GM21381 (cell line): ENCODE measurements around the gene TMEM9.

ENCODE experiments used
- ATAC-seq: cut with Tn5 transposase; IDR thresholded peaks from one replicate; pipeline ENCODE4 v1.9.1; 2021; ENCODE audit warnings: mild to moderate bottlenecking, moderate library complexity; ENCODE audit not compliant: unreplicated experiment

Gene TMEM9

DNA sequence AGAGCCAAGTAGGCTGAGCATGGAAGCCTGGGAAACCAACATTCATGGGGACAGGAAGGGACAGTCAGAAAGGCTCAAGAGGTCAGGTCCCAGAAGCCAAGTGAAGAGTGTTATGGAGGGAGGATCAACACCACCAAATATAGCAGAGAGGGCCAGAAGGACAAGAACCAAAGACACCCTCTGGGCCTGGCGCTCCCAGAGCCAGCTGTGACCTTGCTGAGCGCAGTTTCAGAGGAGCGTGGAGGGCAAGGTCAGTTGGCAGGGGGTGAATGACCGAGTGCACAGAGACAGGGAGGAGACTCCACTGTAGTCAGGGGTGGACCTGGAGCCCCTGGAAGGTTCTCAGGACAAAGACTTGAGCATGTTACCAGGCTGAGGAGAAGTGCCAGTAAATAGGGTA is 22.9 kb downstream of the TMEM9 start:
- no peak for ATAC-seq

DNA sequence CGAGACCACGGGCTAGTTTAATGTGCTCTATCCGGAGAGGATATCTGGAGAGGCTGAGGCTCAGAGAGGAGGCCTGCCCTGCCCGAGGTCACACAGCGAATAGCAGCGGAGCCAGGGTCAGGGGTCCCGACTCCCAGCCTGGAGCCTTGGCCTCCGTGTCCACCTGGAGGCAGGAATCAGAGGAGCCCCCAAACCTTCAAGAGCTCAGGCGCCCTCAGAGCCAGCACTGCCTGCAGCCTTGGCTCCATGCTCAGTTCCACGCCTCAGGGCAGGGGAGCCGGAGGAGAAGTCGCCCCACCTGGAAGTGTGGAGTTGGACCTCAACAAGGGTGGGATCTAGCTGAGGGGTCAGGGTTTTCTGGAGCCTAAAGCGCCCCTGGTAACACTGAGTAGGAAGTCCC is 25.3 kb downstream of the TMEM9 start:
- no peak for ATAC-seq

DNA sequence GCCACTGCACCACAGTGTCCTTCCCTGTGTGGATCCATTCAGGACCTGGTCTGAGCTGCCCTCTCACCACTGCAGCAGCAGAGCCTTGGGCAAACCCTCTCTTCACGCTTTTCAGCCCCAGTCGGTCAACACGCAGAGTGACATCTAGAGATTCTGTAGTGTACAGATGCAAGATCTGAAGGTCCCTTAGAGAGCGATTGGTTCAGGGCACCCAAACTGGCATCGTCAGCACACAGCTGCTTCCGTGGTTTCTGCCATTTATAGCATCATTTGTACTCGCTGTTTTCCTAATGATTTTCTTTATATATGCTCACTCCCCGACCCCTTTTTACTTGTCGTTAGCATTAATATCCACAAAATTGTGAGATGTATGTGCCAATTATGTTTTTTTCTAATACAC is 25.8 kb downstream of the TMEM9 start:
- no peak for ATAC-seq

DNA sequence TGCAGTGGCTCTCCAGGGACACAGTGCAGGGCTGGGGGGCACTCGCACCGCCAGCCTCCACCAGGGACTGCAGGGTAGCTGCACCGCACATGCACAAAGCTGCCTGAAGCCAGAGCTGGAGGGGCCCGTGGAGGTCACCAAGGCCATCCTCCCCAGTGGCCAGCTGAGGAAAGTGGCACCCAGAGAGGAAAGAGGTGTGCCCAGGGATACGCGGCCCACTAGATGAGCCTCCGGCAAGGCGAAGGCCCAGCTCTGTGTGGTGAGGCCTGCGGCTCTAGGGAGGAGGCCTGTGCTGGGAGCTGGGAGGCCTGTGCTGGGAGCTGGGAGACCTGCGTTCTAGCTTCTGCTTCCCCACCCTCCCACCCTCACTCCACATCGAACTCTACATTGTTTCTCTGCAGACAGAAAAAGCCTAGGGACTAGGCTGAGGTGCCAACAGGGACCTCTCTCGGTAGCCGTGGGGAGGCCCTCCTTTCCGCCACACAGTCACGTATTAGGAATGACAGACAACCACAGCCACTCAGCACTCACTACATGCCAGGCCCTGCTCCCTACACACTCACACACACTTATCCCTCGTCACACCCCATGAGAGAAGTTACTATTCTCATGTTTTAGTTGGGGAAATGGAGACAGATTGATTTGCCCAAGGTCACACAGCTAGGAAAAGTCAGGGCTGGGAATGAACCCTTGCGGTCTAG is 26.4 kb downstream of the TMEM9 start:
- no peak for ATAC-seq

DNA sequence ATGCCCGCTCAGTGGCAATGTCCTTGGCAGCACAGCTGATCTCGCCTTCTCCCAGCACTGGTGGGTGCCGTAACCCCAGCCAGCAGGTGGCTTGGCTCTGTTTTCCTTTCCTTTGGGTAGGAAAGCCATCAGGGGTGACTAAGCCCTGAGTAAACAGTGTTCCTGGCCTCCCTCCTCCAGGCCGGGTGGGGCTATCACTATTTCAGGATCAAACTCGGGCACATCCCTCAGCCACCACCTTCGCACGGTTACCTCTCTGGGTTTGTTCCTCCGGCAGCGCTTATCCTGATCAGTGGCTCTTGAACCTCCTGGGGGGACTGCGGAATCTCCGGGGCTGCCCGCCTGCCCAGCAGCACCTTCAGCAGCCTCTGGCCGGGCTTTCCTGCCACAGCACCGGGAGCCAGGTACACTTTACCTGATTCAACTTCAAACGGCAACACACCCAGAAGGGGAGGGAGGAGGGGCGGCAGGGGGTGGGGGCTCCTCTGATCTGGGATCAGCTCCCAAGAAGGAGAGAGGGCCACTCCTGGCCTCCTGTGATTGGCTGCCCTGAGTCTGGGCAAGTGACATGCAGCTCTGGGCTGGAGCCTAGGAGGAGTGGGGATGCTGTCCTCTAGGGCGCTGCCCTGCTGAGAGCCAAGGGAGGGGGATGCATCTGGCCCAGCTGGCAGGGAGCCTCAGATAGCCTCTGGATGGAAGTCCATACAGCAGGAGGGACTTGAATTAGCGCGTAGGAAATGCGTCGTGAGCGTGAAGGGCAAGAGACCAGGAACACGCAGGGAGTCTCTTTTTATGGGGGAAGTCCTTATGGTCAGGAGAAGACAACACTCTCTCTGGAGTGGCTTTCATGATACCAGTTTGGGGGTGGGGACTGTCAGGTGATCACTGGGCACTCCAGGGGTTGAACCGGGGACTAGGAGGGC is 27.2 kb downstream of the TMEM9 start, which contains the start of gene ASCL5:
TSS of gene ASCL5 (minus strand) at position 353 of the 923 bp plus-strand sequence. CDS start 11,812 bp downstream, outside the sequence.
- no peak for ATAC-seq

DNA sequence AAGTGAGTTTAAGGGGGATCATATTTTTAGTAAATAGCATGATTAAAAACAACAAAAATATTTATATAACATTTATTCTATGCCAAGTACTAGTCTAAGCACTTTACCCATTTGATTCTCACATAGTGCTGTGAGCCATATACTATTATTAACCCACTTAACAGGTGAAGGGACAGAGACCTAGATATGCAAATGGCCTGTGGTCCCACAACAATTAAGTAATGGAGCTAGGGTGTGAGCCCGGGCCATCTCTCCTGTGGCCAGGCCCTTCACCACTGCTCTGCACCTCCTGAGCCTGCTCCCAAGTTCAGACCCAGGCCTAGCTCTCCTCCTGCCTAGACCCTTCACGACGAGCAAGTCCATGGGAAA is 27.8 kb downstream of the TMEM9 start:
- ATAC-seq, result no peak

DNA sequence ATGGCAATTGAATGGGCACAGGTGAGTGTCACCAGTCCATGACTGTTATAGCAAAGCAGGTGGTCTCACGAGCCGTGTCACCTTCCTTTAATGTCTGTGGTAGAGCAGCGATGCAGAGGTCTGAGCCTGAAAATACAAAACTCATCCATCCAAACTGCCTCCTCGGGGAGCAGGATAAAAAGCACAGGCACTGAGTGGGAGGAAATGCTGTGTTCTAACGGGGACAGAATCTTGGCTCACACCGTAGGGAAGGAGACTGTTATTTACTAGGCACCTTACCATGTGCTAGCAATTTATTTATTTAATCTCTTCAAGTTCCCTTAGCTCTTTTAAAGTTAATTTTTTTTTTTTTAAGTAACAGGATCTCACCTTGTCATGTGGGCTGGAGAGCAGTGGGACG is 28.5 kb downstream of the TMEM9 start:
- ATAC-seq, result no peak

DNA sequence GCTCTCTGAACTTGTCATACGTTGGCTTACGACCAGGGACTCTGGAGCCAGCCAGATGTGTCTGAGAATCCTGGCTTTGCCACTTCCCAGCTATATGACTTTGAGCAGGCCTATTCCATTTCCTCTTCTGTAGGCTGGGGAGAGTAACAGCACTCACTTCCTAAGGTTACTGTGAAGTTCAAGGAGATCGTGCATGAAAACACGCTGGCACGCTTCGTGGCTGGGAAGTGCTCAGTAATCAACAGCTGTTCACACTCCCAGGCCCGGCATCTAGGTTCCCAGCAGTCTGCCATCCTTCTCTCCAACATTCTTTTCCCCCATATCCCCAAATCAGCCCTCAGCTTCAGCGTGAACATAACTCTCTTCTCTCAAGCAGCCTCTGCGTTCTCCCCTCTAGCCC is 29.3 kb downstream of the TMEM9 start:
- no peak for ATAC-seq

DNA sequence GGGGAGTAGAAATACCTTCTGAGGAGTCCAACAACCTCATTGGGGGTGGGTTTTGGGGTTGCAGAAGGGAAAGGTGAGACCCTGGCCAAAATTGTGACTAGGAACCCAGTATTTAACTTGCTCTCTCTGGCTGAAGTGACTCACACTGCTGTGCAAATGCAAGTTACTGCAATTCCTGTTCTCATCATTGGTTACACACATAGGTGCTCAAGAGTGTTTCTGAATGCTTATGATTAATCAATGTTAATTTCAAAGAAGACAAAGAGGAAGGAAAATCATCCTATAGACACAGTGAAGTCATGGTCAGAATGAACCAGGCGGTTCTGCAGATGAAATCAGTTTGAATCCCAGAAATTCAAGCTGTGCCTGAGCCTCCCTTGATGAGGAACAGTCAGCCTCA is 30.4 kb downstream of the TMEM9 start:
- no peak for ATAC-seq

DNA sequence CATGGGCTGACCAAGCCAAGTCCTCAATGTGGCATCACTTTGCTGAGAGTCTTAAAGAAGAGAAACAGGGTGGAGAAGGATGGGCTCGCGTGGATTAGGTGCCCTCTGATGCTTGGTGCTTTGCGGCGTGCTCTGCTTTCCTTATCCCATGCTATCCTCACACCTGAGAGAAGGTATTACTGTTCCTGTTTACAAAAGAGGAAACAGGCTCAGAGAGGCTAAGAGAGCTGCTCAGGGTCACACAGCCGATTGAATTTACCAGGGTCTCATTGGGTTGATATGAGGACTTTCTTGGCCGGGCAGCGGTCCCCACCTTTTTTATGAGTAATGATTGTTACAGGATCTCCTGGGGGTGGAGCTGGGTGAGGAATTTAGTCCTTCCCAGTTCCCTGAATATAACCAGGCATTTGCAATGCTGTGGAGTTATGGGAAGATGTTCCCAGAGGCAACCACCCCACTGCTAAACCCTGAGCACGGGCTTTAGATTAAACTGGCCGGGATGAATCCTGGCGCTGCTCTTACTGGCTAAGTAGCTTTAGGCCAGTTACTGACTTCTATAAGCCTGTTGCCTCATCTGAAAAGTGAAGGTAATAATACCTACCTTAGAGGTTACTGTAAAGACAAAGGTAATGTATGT is 31.8 kb downstream of the TMEM9 start:
- no peak for ATAC-seq

DNA sequence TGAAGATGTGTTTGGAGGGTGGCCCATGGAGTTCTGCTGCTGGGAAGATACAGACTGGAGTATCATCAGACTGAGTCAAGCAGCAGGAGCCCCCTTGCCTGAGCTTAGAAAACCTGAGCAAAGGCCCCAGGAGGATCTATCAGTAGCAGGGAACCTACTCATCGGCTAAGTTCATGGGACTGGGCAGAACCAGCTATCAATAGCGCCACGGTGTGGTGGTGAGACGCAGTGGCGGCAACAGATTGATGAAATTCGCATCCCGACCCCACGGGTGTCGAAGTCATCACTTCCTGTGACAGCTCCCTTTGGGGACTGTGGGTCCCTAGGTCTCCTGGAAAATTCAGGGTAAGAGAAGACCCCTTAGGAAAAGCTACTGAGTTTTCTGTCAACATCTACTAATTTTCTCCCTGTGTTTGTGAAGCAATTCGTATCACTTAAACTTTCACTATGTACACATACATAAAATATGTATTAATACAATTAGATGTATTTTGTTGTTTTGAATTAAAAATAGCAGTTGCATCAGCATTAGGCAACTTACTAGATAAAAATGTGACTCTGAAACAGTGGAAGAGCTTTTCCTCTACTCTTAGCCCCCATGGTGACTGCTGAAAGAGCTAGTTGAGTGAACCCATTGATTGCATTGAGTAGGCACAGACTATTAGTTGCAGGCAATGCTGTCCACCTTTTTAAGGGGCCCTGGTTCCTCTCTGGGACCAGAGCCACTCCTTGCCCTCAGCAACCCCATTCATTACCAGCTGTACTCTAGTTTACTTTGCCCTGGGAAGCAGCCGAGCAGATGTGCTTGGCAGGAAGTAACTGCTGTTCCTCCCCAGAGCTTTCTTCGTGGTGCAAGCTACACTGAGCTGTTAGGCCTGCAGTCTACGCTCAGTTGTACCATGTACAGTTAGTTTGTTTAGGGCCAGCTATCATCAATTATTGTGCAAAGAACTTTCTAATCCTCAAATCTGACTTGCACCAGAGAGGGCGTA is 34.8 kb downstream of the TMEM9 start:
- ATAC-seq, result no peak

DNA sequence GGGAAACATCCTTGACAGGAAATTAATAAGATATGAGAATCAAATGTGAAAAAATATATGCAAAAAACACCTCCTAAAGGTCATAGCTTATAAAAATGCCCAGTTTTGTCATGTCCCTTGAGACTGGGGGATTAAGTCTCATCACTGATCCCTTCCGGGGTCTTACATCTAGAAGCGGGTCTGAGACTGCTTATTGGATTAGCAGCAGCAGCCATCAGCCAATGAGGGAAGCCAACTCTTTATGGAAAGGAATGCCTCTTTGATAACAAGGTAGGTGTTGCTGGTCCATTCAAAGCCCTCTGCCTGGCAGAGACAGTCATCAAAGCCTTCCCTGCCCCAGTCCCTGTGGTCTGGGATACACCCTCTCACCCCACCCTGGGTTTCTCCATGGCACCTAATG is 38.2 kb downstream of the TMEM9 start:
- ATAC-seq, result no peak

DNA sequence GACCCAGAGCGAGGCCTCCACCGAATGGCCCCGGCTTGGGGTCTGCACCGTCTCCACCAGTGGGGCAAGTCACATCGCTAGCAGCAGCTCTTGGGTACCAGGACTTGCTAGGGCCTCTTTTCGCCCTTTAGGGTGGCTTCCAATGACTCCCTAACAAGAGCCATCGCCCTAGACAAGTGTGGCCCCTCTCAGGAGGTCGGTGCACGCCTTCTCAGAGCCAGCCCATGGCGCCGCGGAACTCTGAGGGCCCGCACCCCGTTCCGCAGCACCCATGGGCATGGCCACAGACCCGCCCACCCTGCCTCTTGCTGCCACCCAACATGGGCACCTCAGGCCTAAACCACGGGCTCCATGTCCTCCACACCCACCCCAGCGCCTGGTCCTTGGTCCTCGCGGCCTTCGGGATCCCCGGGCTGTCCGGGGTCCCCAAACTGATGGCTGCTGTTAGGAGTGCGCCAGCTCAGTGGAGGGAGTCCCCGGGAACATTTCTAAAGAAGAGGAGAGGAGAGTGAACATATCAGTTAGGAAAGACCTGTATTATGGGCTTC is 38.8 kb downstream of the TMEM9 start:
- ATAC-seq, result no peak

DNA sequence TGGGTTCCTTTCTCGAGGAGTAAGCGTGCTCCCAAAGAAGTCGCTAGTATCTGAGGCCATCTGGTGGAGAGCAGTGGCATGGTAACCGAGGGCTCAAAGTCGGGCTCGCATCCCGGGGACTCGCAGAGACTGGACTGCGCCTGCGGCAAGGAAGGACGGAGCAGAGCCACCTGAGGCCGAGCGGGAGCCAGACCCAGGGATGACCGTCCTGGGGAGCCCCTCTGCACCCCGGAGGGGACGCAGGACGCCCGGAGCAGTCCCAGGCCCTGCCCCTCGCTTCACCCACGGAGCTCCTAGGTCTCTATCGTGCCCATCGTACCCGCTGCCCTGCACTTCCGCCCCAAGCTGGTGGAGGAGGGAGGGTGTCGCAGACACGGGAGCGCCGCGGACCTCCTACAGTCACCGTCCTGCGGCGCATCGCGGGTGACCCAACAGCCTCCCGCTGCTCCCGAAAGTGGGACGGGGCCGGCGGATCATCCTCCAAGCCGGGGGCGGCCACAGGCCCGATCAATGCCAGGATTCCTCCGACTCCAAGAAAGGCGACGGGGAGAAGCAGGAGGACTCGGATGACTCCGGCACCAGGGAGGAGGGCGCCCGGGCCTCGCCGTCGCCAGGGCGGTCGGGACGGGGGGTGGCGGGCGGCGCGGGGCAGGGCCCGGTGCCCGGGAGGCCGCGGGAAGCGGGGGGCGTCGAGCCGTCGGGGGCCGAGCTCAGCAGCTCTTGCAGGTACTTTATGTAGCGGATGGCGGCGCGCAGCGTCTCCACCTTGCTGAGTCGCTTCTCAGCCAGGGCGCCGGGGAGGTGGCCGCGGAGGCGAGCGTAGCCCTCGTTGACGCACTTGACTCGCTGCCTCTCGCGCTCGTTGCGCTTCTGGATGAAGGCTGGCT is 39.8 kb downstream of the TMEM9 start:
- ATAC-seq, result peak; percentile 91

DNA sequence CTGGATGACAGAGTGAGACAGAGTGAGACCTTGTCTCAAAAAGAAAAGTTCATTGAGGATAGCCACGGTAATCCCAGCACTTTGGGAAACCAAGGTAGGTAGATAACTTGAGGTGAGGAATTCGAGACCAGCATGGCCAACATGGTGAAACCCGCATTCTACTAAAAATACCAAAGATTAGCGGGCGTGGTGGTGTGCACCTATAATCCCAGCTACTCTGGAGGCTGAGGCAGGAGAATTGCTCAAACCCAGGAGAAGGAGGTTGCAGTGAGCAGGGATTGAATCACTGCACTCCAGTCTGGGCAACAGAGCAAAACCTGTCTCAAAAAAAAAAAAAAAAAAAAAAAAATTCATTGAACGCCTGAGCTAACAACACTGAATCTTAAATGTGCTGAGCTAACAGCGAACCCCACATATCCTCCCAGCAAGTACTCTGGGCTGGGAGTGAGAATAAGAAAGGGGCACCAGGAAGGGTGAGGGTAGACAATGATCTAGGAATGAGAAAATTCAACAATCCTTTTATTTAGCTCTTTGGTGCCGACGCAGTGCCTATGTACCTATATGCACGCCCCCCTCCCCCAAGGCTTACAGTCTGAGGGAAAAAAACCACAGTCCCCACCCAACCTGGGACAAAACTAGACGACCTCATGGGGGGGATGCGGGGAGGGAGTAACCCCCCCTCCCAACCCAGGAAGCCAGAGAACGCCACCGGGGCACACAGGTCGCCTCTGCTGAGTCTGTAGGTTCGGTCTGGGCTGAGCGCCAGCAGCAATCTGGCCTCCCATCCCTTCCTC is 40.6 kb downstream of the TMEM9 start:
- ATAC-seq, result no peak

DNA sequence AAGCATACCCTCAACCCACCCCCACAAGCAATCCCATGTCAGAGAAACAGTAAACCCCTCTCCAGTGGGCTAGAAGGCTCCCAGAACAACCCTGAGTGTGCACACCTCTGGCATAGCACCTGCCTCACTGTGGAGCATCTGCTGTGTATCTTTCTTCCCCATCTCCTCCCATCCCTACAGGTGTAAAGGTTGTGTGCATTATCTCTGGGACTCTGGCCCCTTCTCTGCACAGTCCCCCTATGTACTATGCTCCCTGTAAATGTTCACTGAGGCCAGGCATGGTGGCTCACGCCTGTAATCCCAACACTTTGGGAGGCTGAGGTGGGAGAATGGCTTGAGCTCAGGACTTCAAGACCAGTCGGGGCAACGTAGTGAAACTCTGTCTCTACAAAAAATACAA is 41.3 kb downstream of the TMEM9 start:
- ATAC-seq, result no peak

DNA sequence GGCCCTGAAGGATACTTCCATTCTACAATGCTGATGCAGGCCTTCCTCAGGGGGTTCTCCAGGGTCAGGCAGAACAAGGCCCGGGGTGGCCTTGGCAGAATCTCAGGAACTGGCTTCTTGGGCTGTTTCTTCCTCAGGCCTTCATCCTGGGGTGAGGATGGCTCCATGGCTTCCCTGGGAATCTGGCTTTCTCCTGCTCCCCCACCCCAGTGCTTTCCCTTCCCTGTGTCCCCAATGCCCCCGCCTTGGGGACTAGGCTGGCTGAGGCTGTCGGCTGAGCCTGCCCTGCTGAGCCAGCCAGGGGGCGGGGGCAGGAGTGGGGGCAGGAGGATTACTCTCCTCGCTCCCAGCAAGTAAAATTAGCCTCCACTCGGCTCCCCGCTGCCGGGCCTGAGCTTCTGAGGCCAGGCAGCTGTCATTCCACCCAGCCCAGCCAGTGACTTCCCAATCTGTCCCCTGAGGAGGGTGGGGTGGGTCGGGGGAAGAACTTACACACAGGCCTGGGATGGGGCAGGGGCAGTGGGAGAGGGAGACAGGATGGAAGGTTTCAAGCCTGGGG is 42.0 kb downstream of the TMEM9 start, which contains the start of gene CACNA1S:
TSS of gene CACNA1S (minus strand) at position 254 of the 559 bp plus-strand sequence. CDS start at position 167, 87 bp downstream.
- no peak for ATAC-seq

DNA sequence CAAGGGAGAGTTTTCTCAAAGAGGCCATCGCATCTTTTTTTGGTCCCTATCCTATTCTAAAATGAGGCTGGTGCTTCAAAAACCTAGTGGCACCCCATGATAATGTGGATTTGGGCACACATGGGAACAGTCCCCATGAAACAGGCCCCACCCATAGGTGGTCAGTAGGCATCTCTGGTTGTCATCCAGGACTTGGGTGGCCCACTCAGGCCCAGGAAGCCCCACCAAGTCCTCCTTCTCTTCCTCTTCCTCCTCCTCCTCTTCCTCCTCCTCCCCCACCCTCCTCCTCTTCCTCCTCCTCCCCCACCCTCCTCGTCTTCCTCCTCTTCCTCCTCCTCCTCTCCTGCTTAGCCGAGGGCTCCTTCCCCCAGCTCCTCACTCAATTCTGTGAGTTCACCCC is 42.6 kb downstream of the TMEM9 start:
- no peak for ATAC-seq
